Measurements from ENCODE around the gene SHISA9. TPM values are rescaled to one million over a fixed set of nuclear protein-coding genes. Genes with fewer than 3 reads are reported as not detected.
A peak's percentile ranks its signal among the peaks of the same experiment; 100 is the strongest.

The SHISA9 gene
- polyA plus RNA-seq, 1 donor from 2014 or later, result not detected

- Mint-ChIP-seq H3K9me3 (peaks cover 0 to 6% (median 4%) of the 10 kb centered on the region in 3 donors), H3K27ac (no peak overlapping the region), H3K4me3 (no peak overlapping the region), H3K36me3 (no peaks in the 10 kb centered on the region), H3K4me1 (no peaks in the 10 kb centered on the region), H3K27me3 (no peaks in the 10 kb centered on the region)
These were observed 168.9 kb downstream of the SHISA9 start for GRCh38 chr16:13070268-13070667.

GRCh38 chr16:13076878-13077277 is 175.5 kb downstream of the SHISA9 start:
- Mint-ChIP-seq H3K36me3 (no peaks in the 10 kb centered on the region), H3K27ac (no peak overlapping the region), H3K4me3 (no peak overlapping the region), H3K4me1 (no peaks in the 10 kb centered on the region), H3K27me3 (peaks cover 2% of the 10 kb centered on the region), H3K9me3 (peaks cover 0 to 6% (median 2%) of the 10 kb centered on the region in 3 donors)

GRCh38 chr16:13077816-13078215 is 176.4 kb downstream of the SHISA9 start:
- peaks cover 0 to 6% (median 2%) of the 10 kb centered on the region in 3 donors for H3K9me3 Mint-ChIP-seq
- H3K4me1 Mint-ChIP-seq, result no peaks in the 10 kb centered on the region
- no peak overlapping the region for H3K4me3 Mint-ChIP-seq
- H3K36me3 Mint-ChIP-seq, result no peaks in the 10 kb centered on the region
- no peak overlapping the region for H3K27ac Mint-ChIP-seq
- peaks cover 2% of the 10 kb centered on the region for H3K27me3 Mint-ChIP-seq

GRCh38 chr16:13080531-13080930 is 179.1 kb downstream of the SHISA9 start:
- no peaks in the 10 kb centered on the region for H3K36me3 Mint-ChIP-seq
- peaks cover 2 to 11% (median 2%) of the 10 kb centered on the region in 3 donors for H3K9me3 Mint-ChIP-seq
- no peaks in the 10 kb centered on the region for H3K4me1 Mint-ChIP-seq
- no peak overlapping the region for H3K4me3 Mint-ChIP-seq
- H3K27ac Mint-ChIP-seq, result peak overlapping the region in 2 of 3 donors; percentile 46 to 71
- H3K27me3 Mint-ChIP-seq, result peaks cover 2% of the 10 kb centered on the region

- Mint-ChIP-seq H3K9me3 (peaks cover 2 to 10% (median 5%) of the 10 kb centered on the region in 3 donors), H3K4me3 (no peak overlapping the region), H3K4me1 (no peaks in the 10 kb centered on the region), H3K27ac (no peak overlapping the region), H3K27me3 (peaks cover 2% of the 10 kb centered on the region), H3K36me3 (no peaks in the 10 kb centered on the region)
These were observed 180.5 kb downstream of the SHISA9 start for GRCh38 chr16:13081825-13082331.

GRCh38 chr16:13083681-13084080 is 182.3 kb downstream of the SHISA9 start:
- Mint-ChIP-seq H3K4me1 (no peaks in the 10 kb centered on the region), H3K27me3 (no peaks in the 10 kb centered on the region), H3K36me3 (no peaks in the 10 kb centered on the region), H3K9me3 (peaks cover 2 to 11% (median 10%) of the 10 kb centered on the region in 3 donors), H3K4me3 (no peak overlapping the region), H3K27ac (no peak overlapping the region)

GRCh38 chr16:13084331-13084730 is 182.9 kb downstream of the SHISA9 start:
- Mint-ChIP-seq H3K9me3 (peaks cover 2 to 11% (median 10%) of the 10 kb centered on the region in 3 donors), H3K4me3 (no peak overlapping the region), H3K36me3 (no peaks in the 10 kb centered on the region), H3K27ac (no peak overlapping the region), H3K4me1 (no peaks in the 10 kb centered on the region), H3K27me3 (no peaks in the 10 kb centered on the region)

GRCh38 chr16:13093661-13094060 is 192.3 kb downstream of the SHISA9 start:
- Mint-ChIP-seq H3K27ac (no peak overlapping the region), H3K36me3 (peaks cover 3% of the 10 kb centered on the region), H3K9me3 (peaks cover 2 to 17% (median 7%) of the 10 kb centered on the region in 3 donors), H3K4me3 (no peak overlapping the region), H3K4me1 (no peaks in the 10 kb centered on the region), H3K27me3 (no peaks in the 10 kb centered on the region)

GRCh38 chr16:13095061-13095460 is 193.7 kb downstream of the SHISA9 start:
- no peaks in the 10 kb centered on the region for H3K27me3 Mint-ChIP-seq
- peaks cover 0 to 13% (median 7%) of the 10 kb centered on the region in 3 donors for H3K9me3 Mint-ChIP-seq
- no peak overlapping the region for H3K27ac Mint-ChIP-seq

GRCh38 chr16:13098536-13098935 is 197.1 kb downstream of the SHISA9 start:
- H3K27ac Mint-ChIP-seq, result no peak overlapping the region
- peaks cover 1% of the 10 kb centered on the region for H3K36me3 Mint-ChIP-seq
- H3K4me3 Mint-ChIP-seq, result no peak overlapping the region
- H3K9me3 Mint-ChIP-seq, result peaks cover 0 to 5% (median 0%) of the 10 kb centered on the region in 3 donors
- no peaks in the 10 kb centered on the region for H3K27me3 Mint-ChIP-seq
- H3K4me1 Mint-ChIP-seq, result no peaks in the 10 kb centered on the region

More at GRCh38 chr16:13095061-13095460, 193.7 kb downstream of the SHISA9 start:
- H3K4me3 Mint-ChIP-seq, result no peak overlapping the region
- no peaks in the 10 kb centered on the region for H3K4me1 Mint-ChIP-seq
- H3K36me3 Mint-ChIP-seq, result peaks cover 1% of the 10 kb centered on the region

- Mint-ChIP-seq H3K36me3 (peaks cover 1% of the 10 kb centered on the region), H3K27ac (no peak overlapping the region), H3K9me3 (peaks cover 2 to 7% (median 5%) of the 10 kb centered on the region in 3 donors), H3K4me1 (no peaks in the 10 kb centered on the region), H3K4me3 (no peak overlapping the region), H3K27me3 (no peaks in the 10 kb centered on the region)
These were observed 198.4 kb downstream of the SHISA9 start for GRCh38 chr16:13099822-13100221.

GRCh38 chr16:13100970-13101369 is 199.6 kb downstream of the SHISA9 start:
- H3K4me1 Mint-ChIP-seq, result no peaks in the 10 kb centered on the region
- H3K9me3 Mint-ChIP-seq, result peaks cover 3 to 5% (median 4%) of the 10 kb centered on the region in 3 donors
- H3K27me3 Mint-ChIP-seq, result no peaks in the 10 kb centered on the region
- H3K27ac Mint-ChIP-seq, result no peak overlapping the region
- peaks cover 1% of the 10 kb centered on the region for H3K36me3 Mint-ChIP-seq
- H3K4me3 Mint-ChIP-seq, result no peak overlapping the region

GRCh38 chr16:13101828-13102227 is 200.4 kb downstream of the SHISA9 start:
- Mint-ChIP-seq H3K4me1 (no peaks in the 10 kb centered on the region), H3K27ac (no peak overlapping the region), H3K36me3 (peaks cover 1% of the 10 kb centered on the region), H3K4me3 (no peak overlapping the region), H3K27me3 (no peaks in the 10 kb centered on the region), H3K9me3 (peaks cover 2 to 5% (median 4%) of the 10 kb centered on the region in 3 donors)

- Mint-ChIP-seq H3K4me3 (no peak overlapping the region), H3K27ac (peak overlapping the region in 1 of 3 donors; percentile 62), H3K9me3 (peaks cover 3 to 5% (median 4%) of the 10 kb centered on the region in 3 donors), H3K27me3 (no peaks in the 10 kb centered on the region), H3K36me3 (peaks cover 1% of the 10 kb centered on the region), H3K4me1 (no peaks in the 10 kb centered on the region)
These were observed 201.0 kb downstream of the SHISA9 start for GRCh38 chr16:13102401-13102800.

- H3K9me3 Mint-ChIP-seq, result peaks cover 5 to 7% (median 6%) of the 10 kb centered on the region in 3 donors
- no peak overlapping the region for H3K27ac Mint-ChIP-seq
- no peaks in the 10 kb centered on the region for H3K4me1 Mint-ChIP-seq
- H3K27me3 Mint-ChIP-seq, result no peaks in the 10 kb centered on the region
- H3K36me3 Mint-ChIP-seq, result no peaks in the 10 kb centered on the region
- H3K4me3 Mint-ChIP-seq, result no peak overlapping the region
These were observed 202.6 kb downstream of the SHISA9 start for GRCh38 chr16:13103831-13104530.

- no peak overlapping the region for H3K27ac Mint-ChIP-seq
- no peaks in the 10 kb centered on the region for H3K36me3 Mint-ChIP-seq
- H3K4me3 Mint-ChIP-seq, result no peak overlapping the region
- no peaks in the 10 kb centered on the region for H3K27me3 Mint-ChIP-seq
- H3K4me1 Mint-ChIP-seq, result no peaks in the 10 kb centered on the region
- peaks cover 5 to 7% (median 6%) of the 10 kb centered on the region in 3 donors for H3K9me3 Mint-ChIP-seq
These were observed 203.4 kb downstream of the SHISA9 start for GRCh38 chr16:13104772-13105171.

Measured in IgD-negative memory B cell (primary cell).